ENCODE measurements around the gene RAPGEF5.

Gene RAPGEF5

GRCh38 chr7:22319424-22320403 lies 37.2 kb downstream of the RAPGEF5 start:
- Histone ChIP-seq H3K27ac (no peak overlapping the region), H3K9me3 (ENCODE audit: low read depth, low read length) (no peaks in the 10 kb centered on the region), H3K36me3 (ENCODE audit: insufficient read depth, low read length) (no peaks in the 10 kb centered on the region), H3K9ac (ENCODE audit: insufficient read length) (no peak overlapping the region), H3K4me3 (no peak overlapping the region)
- TF ChIP-seq FOXP2 (optimal IDR thresholded peaks at IDR 0.05; ENCODE audit: control extremely low read depth, extremely low read length, insufficient read depth) (no peak), EZH2 (IDR thresholded peaks at IDR 0.05) (no peak), POLR2AphosphoS5 (IDR thresholded peaks at IDR 0.05; ENCODE audit: borderline replicate concordance, low read depth, low read length) (no peak)
- DNase-seq (ENCODE audit: low read depth, low spot score): no peak

- Histone ChIP-seq H3K9ac (ENCODE audit: insufficient read length) (no peak overlapping the region), H3K4me3 (no peak overlapping the region), H3K36me3 (ENCODE audit: insufficient read depth, low read length) (no peaks in the 10 kb centered on the region), H3K27ac (no peak overlapping the region), H3K9me3 (ENCODE audit: low read depth, low read length) (no peaks in the 10 kb centered on the region)
- TF ChIP-seq POLR2AphosphoS5 (IDR thresholded peaks at IDR 0.05; ENCODE audit: borderline replicate concordance, low read depth, low read length) (no peak), FOXP2 (optimal IDR thresholded peaks at IDR 0.05; ENCODE audit: control extremely low read depth, extremely low read length, insufficient read depth) (no peak), EZH2 (IDR thresholded peaks at IDR 0.05) (no peak)
- DNase-seq (ENCODE audit: low read depth, low spot score): no peak
Measured at GRCh38 chr7:22318376-22318775, 38.6 kb downstream of the RAPGEF5 start.

- TF ChIP-seq FOXP2 (optimal IDR thresholded peaks at IDR 0.05; ENCODE audit: control extremely low read depth, extremely low read length, insufficient read depth) (no peak), EZH2 (IDR thresholded peaks at IDR 0.05) (no peak), POLR2AphosphoS5 (IDR thresholded peaks at IDR 0.05; ENCODE audit: borderline replicate concordance, low read depth, low read length) (no peak)
- H3K9ac ChIP-seq (ENCODE audit: insufficient read length): no peak overlapping the region
- no peaks in the 10 kb centered on the region for H3K9me3 ChIP-seq (ENCODE audit: low read depth, low read length)
- H3K36me3 ChIP-seq (ENCODE audit: insufficient read depth, low read length): no peaks in the 10 kb centered on the region
- no peak overlapping the region for H3K4me3 ChIP-seq
- H3K27ac ChIP-seq: no peak overlapping the region
- DNase-seq (ENCODE audit: low read depth, low spot score): no peak
Measured at GRCh38 chr7:22317632-22318031, 39.3 kb downstream of the RAPGEF5 start.

- Histone ChIP-seq H3K27ac (no peak overlapping the region), H3K4me3 (no peak overlapping the region), H3K9ac (ENCODE audit: insufficient read length) (no peak overlapping the region), H3K36me3 (ENCODE audit: insufficient read depth, low read length) (no peaks in the 10 kb centered on the region), H3K9me3 (ENCODE audit: low read depth, low read length) (no peaks in the 10 kb centered on the region)
- no peak for TF ChIP-seq POLR2AphosphoS5 (IDR thresholded peaks at IDR 0.05; ENCODE audit: borderline replicate concordance, low read depth, low read length)
- TF ChIP-seq EZH2 (IDR thresholded peaks at IDR 0.05): no peak
- no peak for TF ChIP-seq FOXP2 (optimal IDR thresholded peaks at IDR 0.05; ENCODE audit: control extremely low read depth, extremely low read length, insufficient read depth)
- no peak for DNase-seq (ENCODE audit: low read depth, low spot score)
Measured at GRCh38 chr7:22316914-22317313, 40.0 kb downstream of the RAPGEF5 start.

- DNase-seq (ENCODE audit: low read depth, low spot score): no peak
- Histone ChIP-seq H3K27ac (no peak overlapping the region), H3K4me3 (no peak overlapping the region), H3K9ac (ENCODE audit: insufficient read length) (no peak overlapping the region), H3K9me3 (ENCODE audit: low read depth, low read length) (no peaks in the 10 kb centered on the region), H3K36me3 (ENCODE audit: insufficient read depth, low read length) (no peaks in the 10 kb centered on the region)
- TF ChIP-seq POLR2AphosphoS5 (IDR thresholded peaks at IDR 0.05; ENCODE audit: borderline replicate concordance, low read depth, low read length) (no peak), FOXP2 (optimal IDR thresholded peaks at IDR 0.05; ENCODE audit: control extremely low read depth, extremely low read length, insufficient read depth) (no peak), EZH2 (IDR thresholded peaks at IDR 0.05) (no peak)
Measured at GRCh38 chr7:22307816-22308215, 49.1 kb downstream of the RAPGEF5 start.

GRCh38 chr7:22305706-22306105 lies 51.2 kb downstream of the RAPGEF5 start:
- TF ChIP-seq POLR2AphosphoS5 (IDR thresholded peaks at IDR 0.05; ENCODE audit: borderline replicate concordance, low read depth, low read length) (no peak), FOXP2 (optimal IDR thresholded peaks at IDR 0.05; ENCODE audit: control extremely low read depth, extremely low read length, insufficient read depth) (no peak), EZH2 (IDR thresholded peaks at IDR 0.05) (no peak)
- Histone ChIP-seq H3K4me3 (no peak overlapping the region), H3K36me3 (ENCODE audit: insufficient read depth, low read length) (no peaks in the 10 kb centered on the region), H3K9me3 (ENCODE audit: low read depth, low read length) (no peaks in the 10 kb centered on the region), H3K9ac (ENCODE audit: insufficient read length) (no peak overlapping the region), H3K27ac (no peak overlapping the region)
- DNase-seq (ENCODE audit: low read depth, low spot score): no peak

- H3K27ac ChIP-seq: no peak overlapping the region
- TF ChIP-seq FOXP2 (optimal IDR thresholded peaks at IDR 0.05; ENCODE audit: control extremely low read depth, extremely low read length, insufficient read depth) (no peak), EZH2 (IDR thresholded peaks at IDR 0.05) (no peak), POLR2AphosphoS5 (IDR thresholded peaks at IDR 0.05; ENCODE audit: borderline replicate concordance, low read depth, low read length) (no peak)
- no peaks in the 10 kb centered on the region for H3K9me3 ChIP-seq (ENCODE audit: low read depth, low read length)
- no peak overlapping the region for H3K9ac ChIP-seq (ENCODE audit: insufficient read length)
- DNase-seq (ENCODE audit: low read depth, low spot score): no peak
- H3K4me3 ChIP-seq: no peak overlapping the region
- H3K36me3 ChIP-seq (ENCODE audit: insufficient read depth, low read length): no peaks in the 10 kb centered on the region
Measured at GRCh38 chr7:22302951-22303423, 54.0 kb downstream of the RAPGEF5 start.

GRCh38 chr7:22302193-22302592 lies 54.8 kb downstream of the RAPGEF5 start:
- DNase-seq (ENCODE audit: low read depth, low spot score): no peak
- no peaks in the 10 kb centered on the region for H3K36me3 ChIP-seq (ENCODE audit: insufficient read depth, low read length)
- H3K9ac ChIP-seq (ENCODE audit: insufficient read length): no peak overlapping the region
- TF ChIP-seq EZH2 (IDR thresholded peaks at IDR 0.05): no peak
- TF ChIP-seq FOXP2 (optimal IDR thresholded peaks at IDR 0.05; ENCODE audit: control extremely low read depth, extremely low read length, insufficient read depth): no peak
- no peak for TF ChIP-seq POLR2AphosphoS5 (IDR thresholded peaks at IDR 0.05; ENCODE audit: borderline replicate concordance, low read depth, low read length)
- H3K27ac ChIP-seq: no peak overlapping the region
- H3K9me3 ChIP-seq (ENCODE audit: low read depth, low read length): no peaks in the 10 kb centered on the region
- no peak overlapping the region for H3K4me3 ChIP-seq
